ENCODE data around the gene LYST. TPM values are rescaled to one million over a fixed set of nuclear protein-coding genes. Genes with fewer than 3 reads are reported as not detected.

The LYST gene
- total and polyA plus RNA-seq, 2 donors (not counting 1 experiment from before 2014, with no cell fraction given), result 7.5 to 50.2 TPM

- Histone ChIP-seq H3K4me2 (ENCODE audit: extremely low read depth, insufficient read depth, low read length) (no peak overlapping the region), H3K27ac (ENCODE audit: insufficient read depth, low read length) (no peak overlapping the region), H3K36me3 (ENCODE audit: control insufficient read depth, insufficient read depth, low read length) (no peaks in the 10 kb centered on the region), H4K20me1 (ENCODE audit: control insufficient read depth, extremely low read depth, insufficient read depth, low read length) (no peaks in the 10 kb centered on the region), H3K79me2 (ENCODE audit: control insufficient read depth, insufficient read depth, low read length) (no peaks in the 10 kb centered on the region), H3K9me3 (ENCODE audit: control insufficient read depth, insufficient read depth, low read depth, low read length) (no peaks in the 10 kb centered on the region), H3K9ac (ENCODE audit: insufficient read depth, low read length) (no peak overlapping the region), H3K4me1 (ENCODE audit: control insufficient read depth, extremely low read depth, insufficient read depth, low read length) (peaks cover 4% of the 10 kb centered on the region), H3K4me3 (replicated peaks in 1 of 4; ENCODE audit: control extremely low read depth in 1 of 4, insufficient read depth in 1 of 4, low read depth in 3 of 4, low read length in 4 of 4) (no peak overlapping the region), H3K27me3 (ENCODE audit: control insufficient read depth, insufficient read depth, low read length) (no peaks in the 10 kb centered on the region), H2AFZ (ENCODE audit: low read length) (no peak overlapping the region)
- no peak for DNase-seq (ENCODE audit: low read depth in 2 of 2)
- TF ChIP-seq, protein P1, sequence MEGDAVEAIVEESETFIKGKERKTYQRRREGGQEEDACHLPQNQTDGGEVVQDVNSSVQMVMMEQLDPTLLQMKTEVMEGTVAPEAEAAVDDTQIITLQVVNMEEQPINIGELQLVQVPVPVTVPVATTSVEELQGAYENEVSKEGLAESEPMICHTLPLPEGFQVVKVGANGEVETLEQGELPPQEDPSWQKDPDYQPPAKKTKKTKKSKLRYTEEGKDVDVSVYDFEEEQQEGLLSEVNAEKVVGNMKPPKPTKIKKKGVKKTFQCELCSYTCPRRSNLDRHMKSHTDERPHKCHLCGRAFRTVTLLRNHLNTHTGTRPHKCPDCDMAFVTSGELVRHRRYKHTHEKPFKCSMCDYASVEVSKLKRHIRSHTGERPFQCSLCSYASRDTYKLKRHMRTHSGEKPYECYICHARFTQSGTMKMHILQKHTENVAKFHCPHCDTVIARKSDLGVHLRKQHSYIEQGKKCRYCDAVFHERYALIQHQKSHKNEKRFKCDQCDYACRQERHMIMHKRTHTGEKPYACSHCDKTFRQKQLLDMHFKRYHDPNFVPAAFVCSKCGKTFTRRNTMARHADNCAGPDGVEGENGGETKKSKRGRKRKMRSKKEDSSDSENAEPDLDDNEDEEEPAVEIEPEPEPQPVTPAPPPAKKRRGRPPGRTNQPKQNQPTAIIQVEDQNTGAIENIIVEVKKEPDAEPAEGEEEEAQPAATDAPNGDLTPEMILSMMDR (conservative IDR thresholded peaks at IDR 0.05 in 1 of 2, IDR thresholded peaks at IDR 0.05 in 1 of 2; ENCODE audit: low read depth in 1 of 2, low read length in 2 of 2), result no peak
- TF ChIP-seq EZH2 (IDR thresholded peaks at IDR 0.05; ENCODE audit: low read length, missing control alignments), result no peak
Observed at GRCh38 chr1:235749755-235750300, 116.9 kb downstream of the LYST start.

DNA sequence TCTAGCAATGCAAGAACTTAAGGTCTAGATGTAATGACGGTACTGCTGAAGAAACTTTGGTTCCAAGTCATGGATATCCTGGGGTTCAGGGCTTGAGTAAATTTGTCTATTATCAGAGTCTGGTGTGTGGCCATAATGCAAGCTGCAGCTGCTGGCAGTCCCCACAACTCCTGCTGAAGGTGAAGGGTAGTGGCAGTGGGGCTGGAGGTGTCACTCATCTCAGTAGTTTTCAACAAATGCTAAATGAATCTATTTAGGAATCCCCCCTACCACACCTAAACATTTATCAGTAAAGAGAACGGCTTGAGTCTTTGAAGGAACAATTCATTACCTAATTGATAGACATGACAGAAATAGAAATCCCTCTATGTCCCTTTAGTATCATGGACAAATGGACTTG is 118.0 kb downstream of the LYST start:
- Histone ChIP-seq H3K27ac (ENCODE audit: insufficient read depth, low read length) (no peak overlapping the region), H3K79me2 (ENCODE audit: control insufficient read depth, insufficient read depth, low read length) (no peaks in the 10 kb centered on the region), H3K9ac (ENCODE audit: insufficient read depth, low read length) (no peak overlapping the region), H3K9me3 (ENCODE audit: control insufficient read depth, insufficient read depth, low read depth, low read length) (no peaks in the 10 kb centered on the region), H3K4me3 (replicated peaks in 1 of 4; ENCODE audit: control extremely low read depth in 1 of 4, insufficient read depth in 1 of 4, low read depth in 3 of 4, low read length in 4 of 4) (no peak overlapping the region), H4K20me1 (ENCODE audit: control insufficient read depth, extremely low read depth, insufficient read depth, low read length) (no peaks in the 10 kb centered on the region), H3K36me3 (ENCODE audit: control insufficient read depth, insufficient read depth, low read length) (no peaks in the 10 kb centered on the region), H3K4me2 (ENCODE audit: extremely low read depth, insufficient read depth, low read length) (no peak overlapping the region), H2AFZ (ENCODE audit: low read length) (no peak overlapping the region), H3K4me1 (ENCODE audit: control insufficient read depth, extremely low read depth, insufficient read depth, low read length) (peaks cover 4% of the 10 kb centered on the region), H3K27me3 (ENCODE audit: control insufficient read depth, insufficient read depth, low read length) (no peaks in the 10 kb centered on the region)
- DNase-seq (ENCODE audit: low read depth in 2 of 2), result no peak
- TF ChIP-seq, protein P1 (conservative IDR thresholded peaks at IDR 0.05 in 1 of 2, IDR thresholded peaks at IDR 0.05 in 1 of 2; ENCODE audit: low read depth in 1 of 2, low read length in 2 of 2), result no peak
- no peak for TF ChIP-seq EZH2 (IDR thresholded peaks at IDR 0.05; ENCODE audit: low read length, missing control alignments)

DNA sequence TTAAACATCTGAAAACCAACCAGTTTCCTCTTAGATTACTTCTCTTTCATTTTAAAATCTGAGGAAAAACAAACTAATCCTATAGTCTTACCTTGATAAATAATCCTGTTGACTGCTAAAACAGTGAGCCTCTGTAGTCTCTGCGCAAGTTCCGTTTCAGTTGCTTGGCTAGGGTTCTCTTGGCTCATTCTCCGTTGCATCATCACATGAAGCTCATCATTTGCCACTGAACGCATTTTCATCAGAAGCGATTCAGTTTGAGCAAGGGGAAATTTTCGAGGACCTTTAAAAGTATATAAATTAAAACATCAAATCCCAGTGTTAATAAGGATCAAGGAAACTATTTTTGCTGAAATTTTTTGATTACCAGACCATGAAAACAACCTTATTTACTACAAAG is 120.5 kb downstream of the LYST start:
- Histone ChIP-seq H3K4me2 (ENCODE audit: extremely low read depth, insufficient read depth, low read length) (no peak overlapping the region), H3K9me3 (ENCODE audit: control insufficient read depth, insufficient read depth, low read depth, low read length) (no peaks in the 10 kb centered on the region), H3K27me3 (ENCODE audit: control insufficient read depth, insufficient read depth, low read length) (no peaks in the 10 kb centered on the region), H3K79me2 (ENCODE audit: control insufficient read depth, insufficient read depth, low read length) (no peaks in the 10 kb centered on the region), H2AFZ (ENCODE audit: low read length) (no peak overlapping the region), H3K36me3 (ENCODE audit: control insufficient read depth, insufficient read depth, low read length) (no peaks in the 10 kb centered on the region), H3K9ac (ENCODE audit: insufficient read depth, low read length) (no peak overlapping the region), H4K20me1 (ENCODE audit: control insufficient read depth, extremely low read depth, insufficient read depth, low read length) (no peaks in the 10 kb centered on the region), H3K27ac (ENCODE audit: insufficient read depth, low read length) (no peak overlapping the region), H3K4me1 (ENCODE audit: control insufficient read depth, extremely low read depth, insufficient read depth, low read length) (peaks cover 7% of the 10 kb centered on the region), H3K4me3 (replicated peaks in 1 of 4; ENCODE audit: control extremely low read depth in 1 of 4, insufficient read depth in 1 of 4, low read depth in 3 of 4, low read length in 4 of 4) (no peak overlapping the region)
- no peak for DNase-seq (ENCODE audit: low read depth in 2 of 2)
- TF ChIP-seq, protein P1 (conservative IDR thresholded peaks at IDR 0.05 in 1 of 2, IDR thresholded peaks at IDR 0.05 in 1 of 2; ENCODE audit: low read depth in 1 of 2, low read length in 2 of 2), result no peak
- TF ChIP-seq EZH2 (IDR thresholded peaks at IDR 0.05; ENCODE audit: low read length, missing control alignments), result no peak

All from fibroblast of lung (primary cell).